HG02623 (cell line): ENCODE results near the gene FRMD8.

Source experiments
- ATAC-seq: cut with Tn5 transposase; IDR thresholded peaks from one replicate; pipeline ENCODE4 v1.9.1; 2021; ENCODE audit warnings: moderate library complexity; ENCODE audit not compliant: unreplicated experiment

FRMD8 gene

DNA sequence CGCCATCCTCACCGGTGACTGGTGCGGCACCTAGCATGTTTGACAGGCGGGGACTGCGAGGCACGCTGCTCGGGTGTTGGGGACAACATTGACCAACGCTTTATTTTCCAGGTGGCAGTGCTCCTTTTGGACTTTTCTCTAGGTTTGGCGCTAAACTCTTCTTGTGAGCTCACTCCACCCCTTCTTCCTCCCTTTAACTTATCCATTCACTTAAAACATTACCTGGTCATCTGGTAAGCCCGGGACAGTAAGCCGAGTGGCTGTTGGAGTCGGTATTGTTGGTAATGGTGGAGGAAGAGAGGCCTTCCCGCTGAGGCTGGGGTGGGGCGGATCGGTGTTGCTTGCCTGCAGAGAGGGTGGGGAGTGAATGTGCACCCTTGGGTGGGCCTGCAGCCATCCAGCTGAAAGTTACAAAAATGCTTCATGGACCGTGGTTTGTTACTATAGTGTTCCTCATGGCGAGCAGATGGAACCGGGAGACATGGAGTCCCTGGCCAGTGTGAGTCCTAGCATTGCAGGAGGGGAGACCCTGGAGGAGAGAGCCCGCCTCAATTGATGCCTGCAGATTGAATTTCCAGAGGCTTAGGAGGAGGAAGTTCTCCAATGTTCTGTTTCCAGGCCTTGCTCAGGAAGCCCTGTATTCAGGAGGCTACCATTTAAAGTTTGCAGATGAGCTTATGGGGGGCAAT, 37.2 kb downstream of the FRMD8 start:
- ATAC-seq: no peak

DNA sequence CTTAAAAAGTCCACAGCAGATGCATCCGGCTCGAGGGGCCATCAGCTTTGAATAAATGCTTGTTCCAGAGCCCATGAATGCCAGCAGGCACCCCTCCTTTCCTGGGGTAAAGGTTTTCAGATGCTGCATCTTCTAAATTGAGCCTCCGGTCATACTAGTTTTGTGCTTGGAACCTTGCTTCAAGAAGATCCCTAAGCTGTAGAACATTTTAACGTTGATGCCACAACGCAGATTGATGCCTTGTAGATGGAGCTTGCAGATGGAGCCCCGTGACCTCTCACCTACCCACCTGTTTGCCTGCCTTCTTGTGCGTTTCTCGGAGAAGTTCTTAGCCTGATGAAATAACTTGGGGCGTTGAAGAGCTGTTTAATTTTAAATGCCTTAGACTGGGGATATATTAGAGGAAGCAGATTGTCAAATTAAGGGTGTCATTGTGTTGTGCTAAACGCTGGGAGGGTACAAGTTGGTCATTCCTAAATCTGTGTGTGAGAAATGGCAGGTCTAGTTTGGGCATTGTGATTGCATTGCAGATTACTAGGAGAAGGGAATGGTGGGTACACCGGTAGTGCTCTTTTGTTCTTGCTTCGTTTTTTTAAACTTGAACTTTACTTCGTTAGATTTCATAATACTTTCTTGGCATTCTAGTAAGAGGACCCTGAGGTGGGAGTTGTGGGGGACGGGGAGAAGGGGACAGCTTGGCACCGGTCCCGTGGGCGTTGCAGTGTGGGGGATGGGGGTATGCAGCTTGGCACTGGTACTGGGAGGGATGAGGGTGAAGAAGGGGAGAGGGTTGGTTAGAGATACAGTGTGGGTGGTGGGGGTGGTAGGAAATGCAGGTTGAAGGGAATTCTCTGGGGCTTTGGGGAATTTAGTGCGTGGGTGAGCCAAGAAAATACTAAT, 38.0 kb downstream of the FRMD8 start:
- no peak for ATAC-seq

DNA sequence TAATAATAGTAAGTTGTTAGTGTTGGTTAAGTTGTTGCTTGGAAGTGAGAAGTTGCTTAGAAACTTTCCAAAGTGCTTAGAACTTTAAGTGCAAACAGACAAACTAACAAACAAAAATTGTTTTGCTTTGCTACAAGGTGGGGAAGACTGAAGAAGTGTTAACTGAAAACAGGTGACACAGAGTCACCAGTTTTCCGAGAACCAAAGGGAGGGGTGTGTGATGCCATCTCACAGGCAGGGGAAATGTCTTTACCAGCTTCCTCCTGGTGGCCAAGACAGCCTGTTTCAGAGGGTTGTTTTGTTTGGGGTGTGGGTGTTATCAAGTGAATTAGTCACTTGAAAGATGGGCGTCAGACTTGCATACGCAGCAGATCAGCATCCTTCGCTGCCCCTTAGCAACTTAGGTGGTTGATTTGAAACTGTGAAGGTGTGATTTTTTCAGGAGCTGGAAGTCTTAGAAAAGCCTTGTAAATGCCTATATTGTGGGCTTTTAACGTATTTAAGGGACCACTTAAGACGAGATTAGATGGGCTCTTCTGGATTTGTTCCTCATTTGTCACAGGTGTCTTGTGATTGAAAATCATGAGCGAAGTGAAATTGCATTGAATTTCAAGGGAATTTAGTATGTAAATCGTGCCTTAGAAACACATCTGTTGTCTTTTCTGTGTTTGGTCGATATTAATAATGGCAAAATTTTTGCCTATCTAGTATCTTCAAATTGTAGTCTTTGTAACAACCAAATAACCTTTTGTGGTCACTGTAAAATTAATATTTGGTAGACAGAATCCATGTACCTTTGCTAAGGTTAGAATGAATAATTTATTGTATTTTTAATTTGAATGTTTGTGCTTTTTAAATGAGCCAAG, 38.9 kb downstream of the FRMD8 start:
- no peak for ATAC-seq

DNA sequence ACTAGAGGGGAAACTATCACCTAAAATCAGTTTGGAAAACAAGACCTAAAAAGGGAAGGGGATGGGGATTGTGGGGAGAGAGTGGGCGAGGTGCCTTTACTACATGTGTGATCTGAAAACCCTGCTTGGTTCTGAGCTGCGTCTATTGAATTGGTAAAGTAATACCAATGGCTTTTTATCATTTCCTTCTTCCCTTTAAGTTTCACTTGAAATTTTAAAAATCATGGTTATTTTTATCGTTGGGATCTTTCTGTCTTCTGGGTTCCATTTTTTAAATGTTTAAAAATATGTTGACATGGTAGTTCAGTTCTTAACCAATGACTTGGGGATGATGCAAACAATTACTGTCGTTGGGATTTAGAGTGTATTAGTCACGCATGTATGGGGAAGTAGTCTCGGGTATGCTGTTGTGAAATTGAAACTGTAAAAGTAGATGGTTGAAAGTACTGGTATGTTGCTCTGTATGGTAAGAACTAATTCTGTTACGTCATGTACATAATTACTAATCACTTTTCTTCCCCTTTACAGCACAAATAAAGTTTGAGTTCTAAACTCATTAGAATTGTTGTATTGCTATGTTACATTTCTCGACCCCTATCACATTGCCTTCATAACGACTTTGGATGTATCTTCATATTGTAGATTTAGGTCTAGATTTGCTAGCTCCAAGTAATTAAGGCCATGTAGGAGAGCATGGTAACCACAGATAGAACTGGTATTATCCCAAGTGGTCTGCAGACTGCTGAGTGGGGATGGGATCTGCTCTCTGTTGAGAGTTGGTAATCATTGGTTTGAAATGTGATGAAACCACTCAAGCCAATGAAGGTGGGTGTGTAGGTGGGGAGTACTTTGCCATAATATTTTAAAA, 39.8 kb downstream of the FRMD8 start:
- no peak for ATAC-seq

DNA sequence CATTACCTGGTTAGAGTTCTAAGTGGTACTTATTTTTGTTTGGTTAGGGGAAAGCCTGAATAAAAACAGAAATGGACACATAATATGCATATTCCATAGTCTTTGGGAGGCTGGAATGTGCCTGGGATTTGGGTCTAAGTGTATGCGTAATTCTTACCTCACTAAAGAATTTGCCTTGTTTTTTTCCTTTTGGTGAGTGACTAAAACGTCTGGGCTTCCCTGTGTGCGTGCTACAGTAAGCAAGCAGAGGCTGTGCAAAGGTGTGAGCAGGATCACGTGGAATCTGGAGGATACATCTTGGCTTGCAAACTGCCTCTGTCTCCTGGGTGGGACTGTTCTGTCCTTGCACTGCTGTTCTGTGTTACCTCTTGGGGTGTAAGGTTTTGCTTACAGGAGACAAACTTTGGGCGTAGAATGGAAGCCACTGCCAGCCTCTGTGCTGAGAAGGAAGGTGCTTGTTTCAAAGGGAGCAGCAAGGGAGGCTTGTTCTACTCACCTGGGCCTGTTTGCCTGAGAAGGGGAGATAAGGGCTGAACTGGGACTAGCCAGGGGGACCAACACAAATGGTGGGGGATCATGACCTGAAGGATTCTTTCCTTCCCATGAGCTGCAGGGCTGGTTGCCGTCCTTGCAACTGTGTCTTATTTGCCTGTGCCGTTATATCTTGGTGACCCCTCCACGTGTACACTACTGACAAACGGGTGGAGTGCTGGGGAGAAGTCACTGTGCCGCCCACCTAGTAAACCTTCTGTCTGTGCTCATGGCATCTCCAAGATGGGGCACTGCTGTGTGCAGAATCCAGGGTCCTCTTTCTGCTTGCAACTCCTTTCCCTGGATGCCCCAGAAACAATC, 40.6 kb downstream of the FRMD8 start:
- ATAC-seq: no peak

DNA sequence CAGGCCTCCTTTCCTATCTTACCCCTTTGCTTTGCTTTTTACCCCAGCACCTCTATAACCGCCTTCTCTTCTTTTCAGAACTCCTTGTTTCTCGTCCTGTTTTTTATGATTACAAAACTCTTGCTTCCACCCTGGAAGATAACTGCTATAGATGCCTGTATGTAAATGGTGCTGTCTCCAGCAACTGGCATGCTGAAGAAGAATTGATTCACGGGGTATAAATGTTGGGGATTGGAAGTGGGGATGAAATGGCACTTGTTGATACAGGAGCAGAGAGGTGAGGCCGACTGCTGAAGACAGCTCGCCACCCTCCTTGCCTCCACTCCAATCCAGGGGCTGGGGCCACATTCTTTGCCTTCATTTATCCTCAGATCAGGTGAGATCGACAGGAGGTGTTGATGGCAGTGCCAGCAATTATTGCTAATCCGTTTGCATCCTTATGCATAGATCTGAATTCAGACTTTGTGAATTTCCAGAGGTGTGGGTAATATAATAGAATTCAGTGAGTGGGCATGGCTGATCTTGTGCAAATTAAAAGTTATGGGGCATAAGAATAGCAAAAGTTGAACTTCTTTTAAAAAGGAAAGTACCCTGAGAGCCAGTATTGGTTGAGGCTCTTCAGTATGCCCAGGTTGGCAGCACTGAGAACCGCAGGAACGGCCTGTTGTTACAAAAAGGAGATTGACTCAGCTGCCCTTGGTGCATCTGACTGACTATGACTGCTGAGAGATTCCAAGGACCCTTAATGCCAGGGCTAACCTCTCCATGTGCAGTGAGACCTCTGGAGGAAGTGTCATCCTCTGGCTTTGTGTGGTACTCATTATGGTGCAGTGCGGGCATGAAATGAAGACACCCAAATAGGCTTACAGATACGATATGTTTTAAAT, 41.5 kb downstream of the FRMD8 start:
- no peak for ATAC-seq

DNA sequence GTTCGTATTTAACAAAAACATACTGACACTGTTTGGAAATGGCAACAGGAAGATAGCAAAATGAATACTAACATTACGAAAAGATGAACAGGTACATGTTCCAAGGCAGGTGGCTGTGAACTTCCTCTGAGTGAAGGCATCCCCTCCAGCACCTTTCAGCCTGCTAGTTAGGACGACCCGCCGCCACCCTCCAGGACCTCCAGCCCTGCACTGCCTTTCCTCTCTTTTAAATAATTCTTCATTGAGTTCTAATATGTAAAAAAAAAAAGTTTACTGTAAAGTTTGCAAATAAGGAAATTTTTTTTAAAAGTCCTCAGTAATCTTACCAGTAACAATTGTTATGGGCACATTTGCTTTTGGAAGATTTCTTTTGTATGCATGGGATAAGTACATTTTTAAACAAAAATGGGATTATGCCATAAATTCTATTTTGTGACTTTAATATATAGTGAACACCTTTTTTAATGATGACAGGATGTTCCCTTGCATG, 42.2 kb downstream of the FRMD8 start:
- ATAC-seq: no peak

DNA sequence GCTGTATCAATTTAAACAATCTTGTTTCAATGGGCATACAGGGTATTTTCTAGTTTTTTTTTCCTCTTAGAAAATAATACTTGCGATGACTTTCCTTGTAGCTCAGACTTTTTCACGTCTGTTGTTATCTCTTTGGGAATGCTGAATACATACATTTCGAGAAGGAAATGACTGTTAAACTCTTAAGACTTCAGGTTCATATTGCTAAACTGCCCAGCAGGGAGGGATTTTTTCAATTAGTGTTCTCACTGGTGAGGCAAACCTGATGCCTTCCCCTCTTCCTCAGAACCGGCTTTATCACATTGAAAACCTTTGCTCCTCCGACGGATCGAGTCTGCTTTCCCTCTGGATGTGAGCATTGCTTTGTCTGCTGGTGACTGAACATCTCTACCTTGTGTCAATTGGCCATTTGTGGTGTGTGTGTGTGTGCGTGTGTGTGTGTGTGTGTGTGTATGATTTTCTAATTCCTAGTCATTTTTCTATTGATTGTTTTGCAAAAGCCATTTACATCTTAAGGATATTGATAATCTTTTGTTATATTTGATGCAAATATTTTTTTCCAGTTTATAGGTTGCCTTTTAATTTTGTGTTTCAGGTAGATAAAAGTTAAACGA, 42.7 kb downstream of the FRMD8 start:
- ATAC-seq: no peak

DNA sequence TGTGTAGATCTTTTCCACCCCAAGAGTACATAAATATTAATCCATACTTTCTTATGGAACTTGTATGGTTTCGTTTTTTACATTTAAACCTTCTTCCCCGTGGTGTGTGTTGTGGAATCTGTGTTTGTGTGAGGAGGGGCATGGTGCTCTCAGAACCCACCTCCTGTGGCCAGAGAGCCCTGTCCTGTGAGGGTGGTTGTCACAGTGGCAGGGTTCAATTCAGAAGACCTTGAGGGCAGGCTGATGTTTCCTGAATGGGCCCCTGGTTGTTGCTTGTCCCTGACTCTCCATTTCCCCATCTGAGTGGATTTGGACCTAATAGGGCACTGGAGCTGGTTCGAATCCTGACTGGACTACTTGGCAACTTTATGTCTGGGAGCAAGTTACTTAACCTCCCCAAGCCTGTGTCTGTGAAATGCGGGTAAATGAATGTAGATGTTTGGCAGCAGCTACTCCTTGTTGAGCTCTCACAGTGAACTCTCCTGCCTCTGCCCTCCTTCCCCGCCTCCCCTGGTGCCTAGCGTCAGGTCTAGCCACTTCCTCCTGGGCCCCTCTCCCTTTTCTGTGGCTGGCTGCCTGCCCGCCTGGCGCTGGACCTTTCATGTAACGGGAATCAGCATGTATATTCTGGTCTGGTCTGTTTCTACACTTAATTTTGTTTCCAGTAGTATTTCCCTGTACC, 43.4 kb downstream of the FRMD8 start:
- no peak for ATAC-seq

DNA sequence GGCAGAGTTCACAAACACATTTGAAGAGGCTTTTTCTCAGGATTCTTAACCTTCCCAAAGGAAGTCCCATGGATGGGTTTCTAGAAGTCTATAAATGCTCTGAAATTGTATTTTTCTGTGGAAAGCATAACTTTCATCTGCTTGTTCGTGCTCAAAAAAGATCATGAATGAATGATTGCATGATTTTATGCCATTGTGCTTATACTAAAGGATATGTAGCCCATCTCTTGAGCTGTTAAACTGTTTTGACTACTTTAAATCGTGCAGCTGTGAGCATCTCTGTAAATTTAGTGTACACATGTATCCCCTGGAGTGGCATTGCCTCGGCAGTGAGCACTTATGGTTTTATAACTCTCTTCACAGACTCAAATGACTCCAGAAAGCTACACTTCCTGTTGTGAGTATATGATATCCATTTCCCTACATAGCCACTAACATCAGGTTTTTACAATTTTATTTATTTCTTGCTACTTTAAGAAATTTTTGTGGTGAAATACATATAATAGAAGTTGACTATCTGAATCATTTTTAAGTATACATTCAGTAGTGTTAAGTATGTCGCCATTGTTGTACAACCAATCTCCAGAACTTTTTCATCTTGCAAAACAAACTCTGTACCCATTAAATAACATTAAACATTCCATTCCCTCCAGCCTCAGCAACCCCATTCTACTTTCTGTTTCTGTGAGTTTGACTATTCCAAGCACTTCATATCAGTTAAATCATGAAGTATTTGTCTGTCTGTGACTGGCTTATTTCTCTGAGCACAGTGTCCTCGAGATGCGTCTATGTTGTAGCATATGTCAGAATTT, 44.2 kb downstream of the FRMD8 start:
- ATAC-seq: no peak

DNA sequence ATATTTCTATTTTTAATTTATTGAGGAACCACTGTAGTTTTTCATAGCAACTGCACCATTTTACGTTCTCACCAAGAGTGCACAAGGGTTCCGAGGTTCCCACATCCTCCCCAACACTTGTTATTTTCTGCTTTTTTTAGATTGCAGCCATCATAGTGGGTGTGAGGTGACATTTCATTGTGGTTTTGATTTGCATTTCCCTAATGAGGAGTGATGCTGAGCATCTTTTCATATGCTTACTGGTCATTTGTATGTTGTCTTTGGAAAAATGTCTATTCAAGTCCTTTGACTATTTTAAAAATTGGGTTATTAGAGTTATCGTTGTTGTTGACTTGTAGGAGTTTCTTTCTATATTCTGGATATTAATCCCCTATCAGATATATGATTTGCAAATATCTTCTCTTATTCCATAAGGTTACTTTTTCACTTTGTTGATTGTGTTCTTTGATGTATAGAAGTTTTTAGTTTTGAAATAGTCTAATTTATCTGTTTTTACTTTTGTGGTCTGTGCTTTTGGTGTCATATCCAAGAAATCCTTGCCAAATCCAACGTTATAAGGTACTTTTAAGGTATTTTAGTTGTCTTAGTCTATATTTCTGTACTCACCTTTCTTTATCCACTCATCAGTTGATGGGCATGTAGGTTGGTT, 45.1 kb downstream of the FRMD8 start:
- ATAC-seq: no peak

DNA sequence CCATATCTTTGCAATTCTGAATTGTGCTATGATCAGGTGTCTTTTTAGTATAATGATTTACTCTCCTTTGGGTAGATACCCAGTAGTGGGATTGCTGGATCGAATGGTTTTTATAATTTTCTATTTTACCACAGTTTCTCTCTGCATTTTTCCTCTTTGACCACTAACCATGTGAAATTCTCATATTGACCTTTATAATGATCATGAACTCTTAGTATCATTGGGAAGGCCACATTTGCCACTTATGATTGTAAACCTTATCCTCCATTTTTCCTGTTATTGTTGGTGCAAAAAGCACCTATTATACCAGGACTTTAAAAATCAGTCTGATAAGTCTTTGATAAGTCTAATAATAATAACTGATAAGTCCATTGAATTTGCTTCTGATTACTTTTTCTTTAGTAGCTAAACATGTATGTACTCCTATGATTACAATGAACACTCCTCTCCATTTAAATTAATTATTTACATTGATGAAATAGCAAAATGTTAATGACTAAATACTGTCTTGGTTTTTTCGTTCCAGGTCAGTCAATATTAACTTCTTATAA, 45.7 kb downstream of the FRMD8 start:
- ATAC-seq: no peak

DNA sequence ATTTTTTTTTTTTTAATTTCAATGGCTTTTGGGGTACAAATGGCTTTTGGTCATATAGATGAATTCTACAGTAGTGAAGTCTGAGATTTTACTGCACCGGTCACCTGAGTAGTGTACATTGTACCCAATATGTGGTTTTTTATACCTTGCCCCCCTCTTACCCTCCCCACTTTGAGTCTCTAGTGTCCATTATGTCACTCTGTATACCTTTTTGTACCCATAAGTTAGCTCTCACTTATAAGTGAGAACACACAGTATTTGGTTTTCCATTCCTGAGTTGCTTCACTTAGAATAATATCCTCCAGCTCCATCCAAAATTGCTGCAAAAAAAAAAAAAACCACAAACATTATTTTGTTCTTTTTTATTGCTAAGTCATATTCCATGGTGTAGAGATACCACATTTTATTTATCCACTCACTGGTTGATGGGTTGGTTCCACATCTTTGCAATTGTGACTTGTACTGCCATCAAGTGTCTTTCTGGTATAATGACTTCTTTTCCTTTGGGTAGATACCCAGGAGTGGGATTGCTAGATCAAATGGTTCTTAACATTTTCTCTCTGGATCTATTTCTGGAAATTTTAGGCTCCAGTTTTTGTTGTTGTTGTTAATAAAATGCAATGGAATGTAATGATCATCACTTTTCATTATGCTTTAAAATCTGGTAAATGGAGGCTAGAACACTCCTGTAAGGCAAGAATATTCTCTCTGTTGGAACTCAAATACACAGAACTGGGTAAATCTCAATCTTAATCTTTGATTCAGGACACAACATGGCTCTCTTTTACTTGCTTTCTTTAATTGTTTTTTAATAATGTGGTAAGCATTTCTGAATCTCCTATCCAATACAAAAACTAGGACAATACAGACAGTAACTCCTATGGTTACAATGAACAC, 46.5 kb downstream of the FRMD8 start:
- ATAC-seq: no peak

DNA sequence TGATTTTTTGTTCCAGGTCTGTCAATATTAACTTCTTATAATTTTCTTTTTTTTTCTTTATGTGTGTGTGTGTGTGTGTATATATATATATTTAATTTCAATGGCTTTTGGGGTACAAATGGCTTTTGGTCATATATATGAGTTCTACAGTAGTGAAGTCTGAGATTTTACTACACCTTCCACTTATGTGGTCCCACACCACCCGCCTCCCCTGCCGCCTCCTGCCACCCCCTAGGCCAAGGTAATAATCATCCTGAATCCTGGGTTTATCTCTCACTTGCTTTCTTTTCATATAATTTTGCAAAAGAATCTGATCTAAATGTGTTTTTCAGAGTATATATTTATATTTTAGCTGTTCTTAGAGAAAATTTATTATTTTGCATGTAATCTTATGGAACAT, 47.2 kb downstream of the FRMD8 start:
- no peak for ATAC-seq
